Loucy (cell line): ENCODE data around the gene CNOT4.

Experiments
- EZH2phosphoT487 ChIP-seq: fragments of 200-600 bp; IDR thresholded peaks from 2 replicates; pipeline ENCODE4 v1.6.1; 2018; ENCODE audit warnings: antibody characterized with exemption, mild to moderate bottlenecking, moderate library complexity, borderline replicate concordance
- TF ChIP-seq, protein P1 (sequence below): fragments of 200-600 bp; sonication (generic); conservative IDR thresholded peaks from 2 replicates; pipeline ENCODE4 v1.5.1; 2014; ENCODE audit warnings: mild to moderate bottlenecking, antibody characterized with exemption, low read length

GRCh38 chr7:135486261-135486920 lies 23.5 kb downstream of the CNOT4 start:
- TF ChIP-seq, protein P1, sequence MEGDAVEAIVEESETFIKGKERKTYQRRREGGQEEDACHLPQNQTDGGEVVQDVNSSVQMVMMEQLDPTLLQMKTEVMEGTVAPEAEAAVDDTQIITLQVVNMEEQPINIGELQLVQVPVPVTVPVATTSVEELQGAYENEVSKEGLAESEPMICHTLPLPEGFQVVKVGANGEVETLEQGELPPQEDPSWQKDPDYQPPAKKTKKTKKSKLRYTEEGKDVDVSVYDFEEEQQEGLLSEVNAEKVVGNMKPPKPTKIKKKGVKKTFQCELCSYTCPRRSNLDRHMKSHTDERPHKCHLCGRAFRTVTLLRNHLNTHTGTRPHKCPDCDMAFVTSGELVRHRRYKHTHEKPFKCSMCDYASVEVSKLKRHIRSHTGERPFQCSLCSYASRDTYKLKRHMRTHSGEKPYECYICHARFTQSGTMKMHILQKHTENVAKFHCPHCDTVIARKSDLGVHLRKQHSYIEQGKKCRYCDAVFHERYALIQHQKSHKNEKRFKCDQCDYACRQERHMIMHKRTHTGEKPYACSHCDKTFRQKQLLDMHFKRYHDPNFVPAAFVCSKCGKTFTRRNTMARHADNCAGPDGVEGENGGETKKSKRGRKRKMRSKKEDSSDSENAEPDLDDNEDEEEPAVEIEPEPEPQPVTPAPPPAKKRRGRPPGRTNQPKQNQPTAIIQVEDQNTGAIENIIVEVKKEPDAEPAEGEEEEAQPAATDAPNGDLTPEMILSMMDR: no peak
- TF ChIP-seq EZH2phosphoT487: no peak
